ENCODE measurements around the gene PARP6.

PARP6 gene

GRCh38 chr15:72249142-72249810 lies 23.1 kb downstream of the PARP6 start:
- no peak for ATAC-seq
- no peak overlapping the region for H3K27ac Mint-ChIP-seq
- no peaks in the 10 kb centered on the region for H3K4me1 Mint-ChIP-seq
- no peaks in the 10 kb centered on the region for H3K9me3 Mint-ChIP-seq
- no peak overlapping the region for H3K4me3 Mint-ChIP-seq
- H3K27me3 Mint-ChIP-seq = no peaks in the 10 kb centered on the region
- peaks cover 68% of the 10 kb centered on the region for H3K36me3 Mint-ChIP-seq

DNA sequence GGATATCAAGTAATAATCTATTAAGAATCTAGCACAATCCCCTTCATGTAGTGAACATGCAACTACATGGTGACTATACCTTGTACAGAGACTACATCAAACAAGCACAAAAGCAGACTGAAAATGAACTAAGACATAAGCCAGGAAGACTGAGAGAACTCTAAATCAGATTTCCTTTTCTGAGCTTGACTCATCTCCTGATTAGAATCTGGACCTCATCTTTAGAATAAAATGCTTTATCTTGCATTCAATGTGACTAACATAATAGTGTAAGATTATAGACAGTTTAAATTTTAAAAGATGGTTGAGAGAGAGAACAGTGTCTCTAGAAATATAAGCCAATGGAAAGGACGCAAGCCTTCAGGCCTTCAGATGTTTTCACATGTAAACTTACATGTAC lies 23.8 kb downstream of the PARP6 start:
- H3K9me3 Mint-ChIP-seq = no peaks in the 10 kb centered on the region
- peaks cover 70% of the 10 kb centered on the region for H3K36me3 Mint-ChIP-seq
- no peak overlapping the region for H3K4me3 Mint-ChIP-seq
- no peak for ATAC-seq
- H3K4me1 Mint-ChIP-seq = no peaks in the 10 kb centered on the region
- H3K27ac Mint-ChIP-seq = no peak overlapping the region
- H3K27me3 Mint-ChIP-seq = no peaks in the 10 kb centered on the region

DNA sequence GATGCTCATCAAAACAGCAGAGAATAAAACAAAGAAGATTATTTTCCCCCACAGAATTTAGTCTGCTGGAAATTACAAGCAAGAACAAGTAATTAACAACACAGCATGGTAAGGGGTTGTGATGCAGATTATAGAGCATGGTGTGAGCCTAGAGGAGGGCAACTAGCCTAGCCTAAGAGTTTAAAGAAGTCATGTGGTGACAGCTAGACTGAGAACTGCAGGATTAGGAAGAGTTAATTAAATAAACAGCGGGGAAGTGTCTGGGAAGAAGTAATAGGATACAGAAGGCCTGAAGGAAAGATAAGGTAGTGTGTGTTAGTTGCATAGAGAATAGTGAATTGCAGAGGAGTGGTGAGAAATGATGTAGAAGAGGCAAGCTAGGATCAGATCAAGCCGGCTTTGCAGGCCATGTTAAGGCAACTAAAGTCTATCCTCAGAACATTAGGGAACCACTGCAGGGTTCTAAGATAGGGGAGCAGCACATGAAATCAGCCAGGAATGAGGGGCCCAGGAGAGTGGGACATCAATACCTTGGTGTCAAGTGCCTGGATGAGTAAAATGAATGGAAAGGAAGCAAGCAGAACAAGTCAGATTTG lies 29.5 kb downstream of the PARP6 start:
- no peaks in the 10 kb centered on the region for H3K27me3 Mint-ChIP-seq
- H3K9me3 Mint-ChIP-seq = no peaks in the 10 kb centered on the region
- H3K4me3 Mint-ChIP-seq = no peak overlapping the region
- peaks cover 52% of the 10 kb centered on the region for H3K36me3 Mint-ChIP-seq
- no peak for ATAC-seq
- H3K27ac Mint-ChIP-seq = no peak overlapping the region
- no peaks in the 10 kb centered on the region for H3K4me1 Mint-ChIP-seq

GRCh38 chr15:72239652-72240051 lies 32.7 kb downstream of the PARP6 start:
- peaks cover 8% of the 10 kb centered on the region for H3K4me1 Mint-ChIP-seq
- no peaks in the 10 kb centered on the region for H3K27me3 Mint-ChIP-seq
- no peak overlapping the region for H3K4me3 Mint-ChIP-seq
- no peak overlapping the region for H3K27ac Mint-ChIP-seq
- H3K36me3 Mint-ChIP-seq = peaks cover 37% of the 10 kb centered on the region
- no peak for ATAC-seq
- H3K9me3 Mint-ChIP-seq = no peaks in the 10 kb centered on the region

GRCh38 chr15:72238586-72238985 lies 33.8 kb downstream of the PARP6 start:
- H3K4me3 Mint-ChIP-seq = no peak overlapping the region
- H3K36me3 Mint-ChIP-seq = peaks cover 26% of the 10 kb centered on the region
- no peak for ATAC-seq
- peaks cover 8% of the 10 kb centered on the region for H3K4me1 Mint-ChIP-seq
- no peak overlapping the region for H3K27ac Mint-ChIP-seq
- no peaks in the 10 kb centered on the region for H3K9me3 Mint-ChIP-seq
- no peaks in the 10 kb centered on the region for H3K27me3 Mint-ChIP-seq

DNA sequence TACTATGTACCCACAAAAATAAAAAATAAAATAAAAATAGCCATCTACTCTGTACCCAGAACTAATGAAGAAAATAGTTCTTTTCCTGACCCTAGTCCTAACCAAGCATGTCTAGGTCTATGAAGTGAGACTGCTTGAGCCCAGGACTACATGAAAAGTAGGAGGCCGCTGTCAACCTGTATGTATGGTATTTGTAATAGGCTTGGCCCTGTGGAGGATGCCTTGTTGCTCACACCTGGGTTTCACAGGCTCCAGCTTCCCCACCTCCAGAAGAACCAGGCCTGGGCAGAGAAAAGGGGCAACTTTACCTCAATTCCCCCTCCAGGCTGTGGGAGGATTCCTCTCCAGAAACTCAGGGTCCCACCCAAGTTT lies 34.5 kb downstream of the PARP6 start:
- H3K36me3 Mint-ChIP-seq = peaks cover 21% of the 10 kb centered on the region
- no peaks in the 10 kb centered on the region for H3K9me3 Mint-ChIP-seq
- no peaks in the 10 kb centered on the region for H3K27me3 Mint-ChIP-seq
- ATAC-seq = no peak
- H3K4me1 Mint-ChIP-seq = peaks cover 8% of the 10 kb centered on the region
- H3K4me3 Mint-ChIP-seq = no peak overlapping the region
- H3K27ac Mint-ChIP-seq = peak overlapping the region; percentile 67

- Mint-ChIP-seq H3K36me3 (peaks cover 15% of the 10 kb centered on the region), H3K4me3 (peak overlapping the region; percentile 24), H3K27me3 (no peaks in the 10 kb centered on the region), H3K27ac (peak overlapping the region; percentile 67), H3K9me3 (no peaks in the 10 kb centered on the region), H3K4me1 (peaks cover 14% of the 10 kb centered on the region)
- peak; percentile 75 for ATAC-seq
Observed at GRCh38 chr15:72237029-72237852, 35.1 kb downstream of the PARP6 start.

DNA sequence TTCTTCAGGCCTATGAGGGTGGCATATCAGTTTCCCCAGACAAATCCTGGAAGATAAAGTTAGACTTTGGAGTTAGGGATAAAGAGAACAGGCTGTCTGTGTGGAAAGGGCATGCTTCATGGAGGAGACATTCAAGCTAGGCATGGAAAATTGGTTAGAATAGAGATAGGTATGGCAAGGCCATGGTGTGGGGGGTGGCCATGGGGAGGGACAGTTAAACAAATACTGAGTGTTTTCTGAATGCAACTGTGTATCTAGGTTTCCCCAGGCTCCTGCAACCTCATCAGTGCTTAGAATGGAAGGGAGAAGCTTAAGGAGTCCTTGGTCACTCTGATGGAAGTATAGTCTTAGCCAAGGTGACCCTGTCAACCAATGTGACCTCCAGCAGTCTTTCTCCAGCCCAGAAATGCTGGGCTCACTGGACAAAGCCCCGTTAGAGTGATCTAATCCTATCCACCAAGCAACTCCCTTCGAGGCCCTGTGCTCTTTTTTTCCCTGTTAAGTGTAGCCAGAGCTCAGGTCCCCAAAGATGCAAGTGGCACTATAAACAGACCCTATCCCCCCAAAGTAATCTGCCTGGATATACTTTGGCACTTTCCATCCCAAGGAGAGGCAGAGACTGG lies 35.9 kb downstream of the PARP6 start:
- H3K36me3 Mint-ChIP-seq = peaks cover 7% of the 10 kb centered on the region
- no peaks in the 10 kb centered on the region for H3K27me3 Mint-ChIP-seq
- peak overlapping the region; percentile 67 for H3K27ac Mint-ChIP-seq
- no peaks in the 10 kb centered on the region for H3K9me3 Mint-ChIP-seq
- H3K4me1 Mint-ChIP-seq = peaks cover 22% of the 10 kb centered on the region
- no peak overlapping the region for H3K4me3 Mint-ChIP-seq
- no peak for ATAC-seq

DNA sequence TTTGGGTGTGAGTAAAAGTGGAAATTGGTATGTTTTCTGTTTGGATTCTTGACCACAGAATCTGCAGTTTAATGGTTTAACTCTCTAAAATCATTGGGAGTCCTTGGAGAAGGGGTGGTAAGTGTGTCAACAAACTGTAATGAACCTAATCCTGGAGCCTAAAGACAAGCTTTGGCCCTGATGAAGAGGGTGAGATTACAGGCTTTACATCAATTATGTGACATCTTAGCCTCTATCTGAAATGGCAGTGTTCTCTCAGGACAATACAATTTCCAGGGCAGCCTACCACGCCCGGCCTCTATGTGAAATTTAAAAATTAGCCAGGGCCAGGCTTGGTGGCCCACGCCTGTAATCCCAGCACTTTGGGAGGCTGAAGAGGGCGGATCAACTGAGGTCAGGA lies 37.1 kb downstream of the PARP6 start:
- H3K4me3 Mint-ChIP-seq = no peak overlapping the region
- no peak for ATAC-seq
- peaks cover 24% of the 10 kb centered on the region for H3K4me1 Mint-ChIP-seq
- H3K27ac Mint-ChIP-seq = no peak overlapping the region
- no peaks in the 10 kb centered on the region for H3K9me3 Mint-ChIP-seq
- H3K27me3 Mint-ChIP-seq = no peaks in the 10 kb centered on the region
- peaks cover 4% of the 10 kb centered on the region for H3K36me3 Mint-ChIP-seq

- Mint-ChIP-seq H3K27ac (no peak overlapping the region), H3K4me3 (no peak overlapping the region), H3K36me3 (peaks cover 17% of the 10 kb centered on the region)
Observed at GRCh38 chr15:72233769-72234168, 38.6 kb downstream of the PARP6 start.

DNA sequence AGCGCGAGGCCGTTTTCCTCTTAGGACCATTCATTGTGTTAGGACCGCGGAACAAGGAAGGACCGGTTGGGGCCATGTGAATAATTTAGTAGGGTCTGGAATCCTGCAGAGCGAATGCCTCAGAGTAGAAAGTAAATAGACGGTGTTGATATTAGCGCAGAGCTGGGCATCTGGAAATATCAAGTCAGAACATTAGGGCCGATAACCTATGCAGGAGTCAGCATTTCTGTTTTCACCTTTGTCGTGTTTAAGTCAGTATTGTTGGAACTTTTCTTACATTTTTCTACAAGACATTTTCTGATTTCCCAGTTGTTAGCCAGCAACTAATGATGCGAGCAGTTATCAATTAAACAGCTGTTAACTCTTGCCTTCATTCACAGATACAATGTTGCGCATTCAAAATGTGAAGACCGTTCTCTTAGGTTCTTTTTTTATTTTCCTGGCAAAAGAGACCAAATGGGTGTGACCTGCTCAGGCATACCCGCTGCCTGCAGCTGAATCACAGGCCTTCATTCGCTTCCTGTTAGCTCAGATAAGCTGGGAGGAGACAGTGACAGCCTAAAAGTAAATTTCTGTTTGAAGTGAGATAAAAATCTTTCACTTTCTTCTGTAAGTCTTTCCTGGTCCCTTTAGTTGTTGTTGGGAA lies 40.4 kb downstream of the PARP6 start:
- no peaks in the 10 kb centered on the region for H3K9me3 Mint-ChIP-seq
- H3K4me1 Mint-ChIP-seq = peaks cover 41% of the 10 kb centered on the region
- ATAC-seq = no peak
- peak overlapping the region; percentile 94 for H3K4me3 Mint-ChIP-seq
- H3K27ac Mint-ChIP-seq = peak overlapping the region; percentile 92
- H3K36me3 Mint-ChIP-seq = peaks cover 18% of the 10 kb centered on the region
- no peaks in the 10 kb centered on the region for H3K27me3 Mint-ChIP-seq

More at GRCh38 chr15:72233769-72234168, 38.6 kb downstream of the PARP6 start:
- peaks cover 34% of the 10 kb centered on the region for H3K4me1 Mint-ChIP-seq
- H3K9me3 Mint-ChIP-seq = no peaks in the 10 kb centered on the region
- ATAC-seq = no peak
- H3K27me3 Mint-ChIP-seq = no peaks in the 10 kb centered on the region

- no peaks in the 10 kb centered on the region for H3K9me3 Mint-ChIP-seq
- peak within 1 kb of the TSS; percentile 94 for H3K4me3 Mint-ChIP-seq
- H3K27ac Mint-ChIP-seq = peak within 1 kb of the TSS; percentile 92
- peaks cover 18% of the 10 kb centered on the region for H3K36me3 Mint-ChIP-seq
- peak; percentile 77 for ATAC-seq
- H3K4me1 Mint-ChIP-seq = peaks cover 48% of the 10 kb centered on the region
- H3K27me3 Mint-ChIP-seq = no peaks in the 10 kb centered on the region
Observed at GRCh38 chr15:72231066-72231832, 41.1 kb downstream of the PARP6 start, which contains the start of gene PKM. TSS of gene PKM (minus strand) at chr15:72231190. CDS start at chr15:72219097, 12,093 bp downstream.

DNA sequence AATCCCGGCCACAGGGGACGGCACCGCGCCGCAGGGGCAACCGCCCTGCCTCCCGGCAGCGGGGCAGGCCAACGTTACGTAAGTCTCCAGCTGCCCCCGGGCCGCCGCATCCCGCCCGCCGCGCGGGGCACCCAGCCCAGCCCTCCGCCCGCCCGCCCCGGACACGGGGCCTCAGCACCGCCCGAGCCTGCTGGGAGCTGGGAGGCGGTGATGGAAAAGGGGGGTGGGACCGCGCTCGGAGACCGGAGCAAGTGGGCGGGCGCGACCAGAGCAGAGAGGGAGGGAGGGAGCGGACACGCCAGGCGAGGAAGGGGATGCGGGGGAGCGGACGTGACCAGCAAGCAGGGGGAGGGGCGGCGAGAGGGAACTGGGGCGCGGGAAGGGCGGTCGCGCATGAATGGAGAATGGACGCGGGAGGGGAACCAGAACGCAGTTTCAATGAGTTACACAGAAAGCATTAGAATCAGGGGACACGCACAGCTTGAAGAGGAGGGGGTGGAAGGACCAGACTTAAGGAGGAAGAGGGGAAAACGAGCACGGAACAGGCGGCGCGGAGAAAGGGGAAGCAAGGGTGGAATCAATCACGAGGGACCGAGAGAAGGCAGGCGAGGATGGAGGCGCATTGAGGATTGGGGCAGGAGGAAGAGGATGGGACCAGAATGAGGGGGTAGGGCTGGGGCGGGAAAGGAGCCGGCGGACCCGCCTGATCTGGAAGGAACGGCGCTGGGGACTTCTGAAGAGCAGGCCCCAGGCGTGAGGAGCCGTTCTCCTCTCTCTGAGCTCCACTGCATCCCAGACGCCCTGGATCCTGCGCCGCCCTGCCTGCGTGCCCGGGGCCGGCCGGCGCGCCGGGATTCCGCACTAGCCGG lies 41.9 kb downstream of the PARP6 start:
- Mint-ChIP-seq H3K27ac (peak overlapping the region; percentile 92), H3K36me3 (peaks cover 27% of the 10 kb centered on the region), H3K27me3 (no peaks in the 10 kb centered on the region), H3K9me3 (no peaks in the 10 kb centered on the region), H3K4me1 (peaks cover 56% of the 10 kb centered on the region), H3K4me3 (peak overlapping the region; percentile 94)
- peak; percentile 15 for ATAC-seq

DNA sequence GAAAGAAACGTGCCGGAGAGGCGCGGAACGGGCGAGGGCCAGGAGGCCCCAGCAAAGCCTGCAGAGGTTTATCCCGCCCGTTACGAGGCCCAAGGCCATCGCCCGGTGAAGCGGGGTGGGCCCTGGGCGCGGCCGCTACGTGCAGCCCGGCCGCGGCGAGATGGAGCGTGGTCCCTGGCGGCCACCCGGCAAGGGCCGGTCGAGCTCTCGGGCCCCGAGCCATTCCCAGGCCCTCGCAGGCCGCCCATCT lies 42.5 kb downstream of the PARP6 start:
- Mint-ChIP-seq H3K36me3 (peaks cover 29% of the 10 kb centered on the region), H3K4me1 (peaks cover 58% of the 10 kb centered on the region)

More for the DNA sequence above, 42.5 kb downstream of the PARP6 start:
- H3K4me3 Mint-ChIP-seq = peak overlapping the region; percentile 94
- H3K9me3 Mint-ChIP-seq = no peaks in the 10 kb centered on the region
- no peak for ATAC-seq
- H3K27me3 Mint-ChIP-seq = no peaks in the 10 kb centered on the region
- peak overlapping the region; percentile 92 for H3K27ac Mint-ChIP-seq
